Raji (cell line): Measurements from ENCODE around the gene SGMS1.

Experiments
- POLR2A ChIP-seq: IDR thresholded peaks from 2 replicates; pipeline ENCODE4 v1.6.1; 2011; ENCODE audit warnings: low read depth, low read length, control low read depth; ENCODE audit not compliant: insufficient read depth

The SGMS1 gene

DNA sequence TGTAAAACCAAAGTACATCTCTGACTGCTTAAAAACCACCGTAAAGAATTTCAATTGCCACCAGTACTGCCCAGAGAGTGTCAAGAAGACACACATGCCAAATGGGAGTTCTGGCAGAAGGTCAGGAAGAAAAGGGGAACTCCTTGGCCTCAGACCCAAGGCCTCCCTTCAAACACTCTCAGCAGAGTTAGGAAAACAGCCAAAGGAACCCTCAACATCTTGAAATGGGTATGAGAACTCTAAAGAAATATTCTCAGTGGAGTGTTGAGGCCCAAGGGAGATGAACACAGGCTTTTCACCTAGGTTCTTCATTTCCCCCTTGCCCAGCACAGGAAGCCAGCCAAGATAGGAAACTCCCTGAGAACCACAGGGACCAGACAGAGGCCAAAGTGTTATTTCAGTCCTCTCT, 276.4 kb downstream of the SGMS1 start:
- TF ChIP-seq POLR2A: no peak

DNA sequence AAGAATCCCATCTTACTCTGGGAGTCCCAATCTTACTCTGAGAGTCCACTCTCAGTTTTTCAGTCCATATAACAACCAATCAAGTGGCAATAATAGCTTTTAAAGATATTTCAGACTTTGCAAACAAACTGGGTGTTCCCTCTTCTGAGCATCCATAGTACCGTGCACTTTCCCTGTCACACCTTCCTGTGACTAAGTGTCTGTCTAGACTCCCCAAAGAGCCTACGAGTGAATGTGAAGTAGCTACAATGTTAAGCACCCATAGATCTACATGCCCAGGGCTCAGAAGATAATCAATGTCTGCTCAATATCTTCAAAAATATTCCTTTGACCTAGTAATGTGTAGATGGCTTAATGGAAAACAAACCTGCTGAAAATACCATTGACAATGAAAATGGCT, 276.8 kb downstream of the SGMS1 start:
- TF ChIP-seq POLR2A: no peak

DNA sequence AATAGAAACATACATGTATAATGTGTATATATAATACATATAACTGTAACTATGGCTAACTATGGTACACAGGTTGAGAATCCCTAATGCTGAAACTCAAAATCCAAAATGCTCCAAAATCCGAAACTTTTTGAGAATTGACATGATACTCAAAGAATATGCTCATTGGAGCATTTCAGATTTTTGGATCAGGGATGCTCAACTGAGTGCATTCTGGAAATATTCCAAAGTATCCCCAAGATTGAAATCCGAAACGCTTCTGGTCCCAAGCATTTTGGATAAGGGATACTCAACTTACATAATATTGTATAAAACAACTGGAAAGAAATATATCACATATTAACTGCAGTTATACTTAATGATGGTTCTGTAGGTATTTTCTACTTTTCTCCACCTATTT, 278.2 kb downstream of the SGMS1 start:
- no peak for TF ChIP-seq POLR2A

DNA sequence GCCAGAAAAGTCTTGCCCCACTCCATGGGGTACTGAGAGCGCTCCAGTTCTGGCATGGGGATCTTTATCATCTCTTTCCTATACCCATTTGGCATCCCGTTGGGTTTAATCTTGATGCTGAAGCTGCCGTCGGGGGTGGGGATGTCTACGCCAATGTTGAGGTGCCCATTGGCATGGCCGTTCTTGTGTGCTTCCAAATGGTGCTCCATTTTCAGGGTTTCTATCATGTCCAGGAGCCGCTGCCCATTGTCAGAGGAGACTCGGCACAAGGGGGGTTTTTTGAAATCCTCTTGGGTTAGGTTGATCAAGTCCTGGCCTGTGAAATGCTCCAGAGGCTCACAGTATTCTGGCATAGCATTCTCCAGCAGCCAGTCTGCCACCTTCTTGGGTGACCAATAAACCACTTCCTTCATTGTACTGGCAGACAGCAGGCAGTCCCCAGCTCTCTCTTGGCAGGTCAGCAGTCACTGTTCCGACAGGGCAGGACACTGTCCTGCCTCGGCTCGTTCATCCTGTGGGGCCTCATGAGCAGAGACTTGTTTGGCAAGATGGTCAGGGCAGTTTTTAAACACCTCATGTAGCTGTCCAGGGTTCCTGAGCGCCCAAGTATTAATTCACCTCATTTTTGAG, 279.9 kb downstream of the SGMS1 start:
- TF ChIP-seq POLR2A: no peak

DNA sequence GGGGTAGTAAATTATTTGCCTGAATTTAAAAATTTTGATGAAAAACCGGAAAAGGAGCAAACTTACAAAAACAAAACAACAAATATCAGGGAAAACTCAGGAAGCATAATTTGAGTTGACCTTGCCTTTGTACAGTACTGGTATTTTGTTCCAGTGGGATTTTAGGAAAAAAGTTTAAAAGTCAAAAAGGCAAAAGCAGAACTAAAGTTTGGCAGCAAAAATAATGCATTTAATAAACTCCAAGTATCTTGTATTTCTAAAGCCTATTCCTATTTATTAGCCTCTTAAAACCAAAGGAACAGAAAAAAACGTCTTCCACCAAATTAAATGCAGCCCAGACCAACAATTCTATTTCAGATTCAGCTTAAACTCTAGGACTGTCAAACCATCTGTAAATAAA, 281.8 kb downstream of the SGMS1 start:
- TF ChIP-seq POLR2A: no peak

DNA sequence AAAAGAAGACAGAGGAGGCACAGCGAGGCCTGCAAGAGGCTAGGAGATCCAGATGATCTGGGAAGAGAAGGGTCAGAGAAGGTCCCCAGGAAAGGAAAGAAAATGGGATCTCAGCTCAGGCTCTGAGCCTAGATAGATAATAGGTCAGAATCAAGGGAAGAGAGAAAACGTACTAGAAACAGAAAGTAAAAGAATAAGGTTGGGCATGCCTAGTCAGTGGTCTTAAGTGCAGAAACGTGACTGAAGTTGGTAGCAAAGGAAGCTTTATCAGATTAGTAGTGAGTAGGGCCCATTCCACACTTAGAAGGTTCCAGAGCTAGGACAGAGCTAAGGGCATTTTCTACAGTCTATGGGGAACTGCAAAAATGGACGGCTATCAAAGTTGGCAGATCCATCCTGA, 287.6 kb downstream of the SGMS1 start:
- TF ChIP-seq POLR2A: no peak

DNA sequence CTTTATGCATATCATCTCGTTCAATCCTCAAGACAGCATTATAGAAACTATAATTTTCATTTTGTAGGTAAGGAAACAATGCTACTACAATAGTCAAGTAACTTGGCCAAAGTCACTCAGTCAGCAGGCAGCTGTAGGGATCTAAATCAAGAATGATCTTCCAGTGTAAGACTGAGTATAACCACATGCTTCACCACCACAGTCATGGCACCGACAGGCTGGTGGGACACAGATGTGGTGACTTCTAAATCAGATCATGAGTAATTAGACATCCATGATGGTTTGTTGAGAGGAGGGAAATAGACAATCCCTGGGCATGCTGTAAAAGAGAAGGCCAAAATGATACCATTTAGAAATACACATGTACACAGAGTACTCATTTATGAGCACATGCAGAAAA, 288.4 kb downstream of the SGMS1 start:
- TF ChIP-seq POLR2A: no peak

DNA sequence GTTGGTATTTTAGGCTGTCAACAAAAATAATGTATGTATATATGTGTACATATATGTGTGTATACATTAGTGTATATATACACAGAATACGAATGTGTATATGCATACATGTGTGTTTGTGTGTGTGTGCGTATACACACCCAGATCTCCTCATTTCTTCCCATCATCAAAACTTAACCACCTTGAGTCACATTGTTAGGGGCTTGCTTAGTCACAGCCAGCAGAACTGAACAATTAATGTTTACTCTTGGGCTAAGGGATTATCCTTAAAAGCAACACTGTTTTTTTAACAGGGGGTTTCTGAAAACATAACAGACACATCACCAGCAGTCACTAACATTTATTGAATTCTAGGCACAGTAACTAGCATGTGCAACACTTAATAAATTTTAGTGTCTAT, 289.5 kb downstream of the SGMS1 start:
- no peak for TF ChIP-seq POLR2A

DNA sequence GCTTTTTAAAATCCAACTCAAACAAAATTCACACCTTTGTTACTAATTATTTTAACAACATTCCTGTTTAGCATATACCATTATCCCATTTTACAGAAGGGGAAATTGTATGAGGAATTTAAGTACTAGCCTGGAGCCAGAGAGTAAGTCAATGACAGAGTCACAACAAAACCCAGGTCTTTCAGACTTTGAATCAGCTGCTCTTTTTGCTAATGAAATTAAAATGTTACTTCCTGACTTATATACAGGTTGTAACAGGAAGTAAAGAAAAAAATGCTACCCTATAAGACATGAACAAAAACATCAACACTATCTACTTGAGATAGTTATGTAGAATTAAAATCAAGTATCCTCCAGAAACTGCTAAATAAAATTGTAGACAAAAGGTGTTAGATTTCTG, 289.9 kb downstream of the SGMS1 start:
- no peak for TF ChIP-seq POLR2A

DNA sequence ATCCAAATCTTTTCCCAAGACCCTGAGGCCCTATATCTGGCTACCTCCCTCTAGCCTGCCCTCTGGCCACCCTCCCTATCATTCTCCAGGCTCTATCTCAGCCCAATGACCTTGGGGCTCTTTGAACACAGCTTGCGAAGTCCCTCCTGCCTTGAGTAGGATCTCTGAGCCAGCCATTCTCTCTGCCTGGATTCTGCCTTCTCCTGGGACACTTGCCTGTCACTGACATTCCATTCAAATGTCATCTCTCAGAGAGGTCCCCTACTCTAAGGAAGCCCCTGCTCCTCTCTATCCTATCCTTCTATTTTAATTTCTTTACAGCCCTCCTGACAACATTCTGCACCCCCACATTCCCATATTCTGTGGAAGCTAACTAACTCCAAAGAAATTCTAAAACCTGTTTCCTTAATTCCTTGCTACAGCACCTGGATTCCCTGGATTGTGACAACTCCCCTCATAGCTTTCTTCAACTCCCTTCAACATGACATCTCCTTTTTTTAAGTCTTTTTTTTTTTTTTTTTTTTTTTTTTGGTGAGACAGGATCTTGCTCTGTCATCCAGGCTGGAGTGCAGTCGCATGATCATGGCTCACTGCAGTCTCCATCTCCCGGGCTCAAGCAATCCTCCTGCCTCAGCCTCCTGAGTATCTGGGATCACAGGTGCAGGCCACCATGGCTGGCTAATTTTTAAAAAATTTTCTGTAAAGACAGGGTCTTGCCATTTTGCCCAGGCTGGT, 291.5 kb downstream of the SGMS1 start:
- no peak for TF ChIP-seq POLR2A

DNA sequence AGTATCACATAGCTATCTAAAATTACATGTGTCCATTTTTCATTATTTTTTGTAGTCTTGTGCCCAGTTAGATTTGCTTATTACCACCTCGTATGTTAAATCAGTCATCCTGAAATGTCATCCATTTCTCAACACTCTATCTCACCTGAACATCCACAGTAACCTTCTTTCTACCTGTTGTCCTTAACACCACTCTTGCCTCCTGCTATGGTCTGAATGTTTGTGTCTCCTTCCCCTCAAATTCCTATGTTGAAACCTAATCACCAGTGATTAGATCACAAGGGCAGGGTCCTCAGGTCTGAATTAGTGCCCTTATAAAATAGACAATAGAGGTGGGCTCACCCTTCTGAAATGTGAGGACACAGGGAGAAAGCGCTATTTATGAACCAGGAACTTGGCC, 292.3 kb downstream of the SGMS1 start:
- no peak for TF ChIP-seq POLR2A

DNA sequence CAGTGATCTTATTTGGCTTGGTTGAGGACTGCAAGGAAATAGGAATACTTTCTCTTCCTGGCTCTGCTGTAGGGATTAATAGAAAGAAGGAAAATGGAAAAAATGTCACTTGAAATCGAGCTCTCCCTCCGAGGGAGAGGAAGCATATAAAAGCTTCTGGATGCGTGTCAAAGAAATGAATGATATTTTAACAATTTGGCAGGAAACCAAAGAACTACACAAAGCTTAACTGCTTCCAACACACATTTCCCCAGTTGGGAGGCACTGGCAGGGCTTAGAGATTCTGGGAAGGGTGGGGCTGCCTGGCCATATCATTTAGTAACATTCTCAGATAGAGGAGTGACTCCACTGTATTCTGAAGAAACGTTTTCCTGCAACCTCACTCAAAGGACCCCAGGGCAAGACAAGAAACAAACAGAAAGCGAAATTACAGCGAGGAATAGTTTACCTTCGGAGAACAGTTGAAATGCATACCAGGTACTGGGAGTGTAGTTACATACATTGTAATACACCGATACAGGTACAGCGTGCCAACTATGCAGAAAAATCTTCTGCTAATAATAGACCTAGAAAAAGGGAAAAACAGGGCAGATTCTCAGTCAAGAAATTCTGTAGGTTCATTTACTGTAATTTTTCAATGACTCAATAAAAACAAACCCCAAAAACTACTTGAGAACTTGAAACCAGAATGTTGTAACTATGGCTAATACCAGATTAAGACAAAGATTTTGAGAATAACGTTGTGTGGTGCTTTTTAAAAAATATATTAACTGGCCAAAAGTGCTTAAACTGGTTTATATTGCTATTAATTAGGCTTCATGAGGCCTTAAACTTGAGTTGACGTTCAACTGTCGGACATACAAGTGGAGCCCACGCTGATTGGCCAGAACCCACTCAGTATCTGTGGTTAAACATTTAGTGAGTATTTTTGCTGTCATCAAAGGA, 296.7 kb downstream of the SGMS1 start:
- no peak for TF ChIP-seq POLR2A

DNA sequence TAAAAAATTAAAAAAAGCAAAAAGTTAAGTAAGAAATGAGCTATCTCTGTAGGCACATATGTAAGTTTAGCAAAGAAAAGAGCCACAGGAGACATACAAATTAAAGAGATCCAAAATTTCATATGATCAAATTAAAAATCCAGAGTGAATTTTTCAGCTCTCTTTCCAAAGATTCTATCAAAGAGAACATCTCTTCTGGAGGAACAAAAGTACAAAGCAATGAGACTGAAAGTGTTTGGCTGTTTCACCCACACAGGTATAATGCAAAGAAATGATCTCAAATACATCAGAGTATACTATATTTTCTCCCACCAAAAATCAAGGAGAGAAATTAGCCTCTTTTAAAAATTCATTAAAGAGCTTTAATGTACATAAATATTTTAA, 297.6 kb downstream of the SGMS1 start:
- TF ChIP-seq POLR2A: no peak

DNA sequence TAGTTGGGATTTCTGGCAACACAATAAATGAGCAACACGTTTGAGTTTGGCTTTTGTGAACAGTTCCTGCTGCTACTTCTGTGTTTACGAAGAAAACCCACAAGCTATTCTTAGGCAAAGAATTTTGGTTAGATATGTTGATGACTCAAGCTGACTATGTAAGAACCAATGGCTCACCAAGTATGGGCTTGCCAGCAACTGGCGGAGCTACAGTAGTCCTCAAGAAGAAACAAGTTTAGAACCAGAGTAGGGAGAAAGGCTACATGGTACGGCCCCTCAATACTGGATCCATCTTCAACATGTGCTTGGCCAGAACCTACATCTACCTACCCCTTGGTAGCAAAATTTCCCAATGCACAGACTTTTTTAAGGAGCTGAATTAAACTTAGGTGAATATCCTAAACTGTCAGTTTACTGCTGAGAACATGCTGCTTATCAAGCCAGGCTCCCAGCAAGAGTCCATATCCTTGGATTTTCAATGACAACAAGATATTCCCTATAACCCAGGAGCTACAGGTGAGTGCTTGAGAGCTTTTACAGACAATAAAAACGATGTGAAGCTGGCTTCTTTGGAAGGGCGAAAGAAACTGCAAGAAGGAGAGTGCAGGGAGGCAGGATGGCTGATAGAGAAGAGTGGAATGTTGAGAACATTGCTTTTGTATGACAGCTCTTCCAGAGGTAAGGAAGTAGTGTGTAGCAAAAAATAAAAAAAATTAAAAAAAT, 298.1 kb downstream of the SGMS1 start:
- TF ChIP-seq POLR2A: no peak
